HCT116 (cell line): ENCODE data around the gene FTCD. TPM values are rescaled to one million over a fixed set of nuclear protein-coding genes. Genes with fewer than 3 reads are reported as not detected.

Source experiments
- ATAC-seq: fragments of 200-7000 bp; cut with Tn5 transposase; 2 replicates; pipeline ENCODE4 v1.9.1; 2020; ENCODE audit warnings: mild to moderate bottlenecking, moderate library complexity
- BruUV-seq: library from RNA; stranded (reverse); fragments of 400-500 nt; replicated peaks from 2 replicates; lab custom pipeline; 2021; lab: Mats Ljungman, UMichigan
- CTCF ChIA-PET: fragments of 300-600 bp; sonication (Branson Sonifier 250); formaldehyde crosslinking; loops from one replicate; lab custom pipeline; 2021; ENCODE audit warnings: antibody characterized with exemption; lab: Charles Lee
- POLR2A ChIA-PET: fragments of 300-600, 350-600 bp; sonication (Branson Sonifier 250); formaldehyde crosslinking; loops from one replicate; lab custom pipeline; 2021; ENCODE audit warnings: antibody characterized with exemption; lab: Charles Lee
- RAD21 ChIA-PET, 2 experiments: fragments of 300-600 bp; sonication (Branson Sonifier 250); formaldehyde crosslinking; loops; one replicate each; lab custom pipeline; 2023; ENCODE audit warnings: low total read pairs in 2 of 2; ENCODE audit not compliant: uncharacterized antibody in 2 of 2, unreplicated experiment in 2 of 2, low non-redundant PET in 1 of 2; lab: Charles Lee
- DNase-seq: peaks from one replicate; pipeline ENCODE4 v3.0.0-alpha.2; 2010; ENCODE audit warnings: low read depth, low spot score
- H2AFZ ChIP-seq: fragments of 200-600 bp; shearing (Covaris generic), sonication (generic); 2 replicates; pipeline ENCODE4 v1.6.1; 2017; ENCODE audit warnings: low read depth, mixed run types, mixed read lengths, antibody characterized with exemption, low read length; ENCODE audit not compliant: poor library complexity, severe bottlenecking
- H3K27ac ChIP-seq: 2 replicates; pipeline ENCODE4 v1.5.1; 2012; ENCODE audit warnings: low read depth, low read length
- H3K27me3 ChIP-seq: fragments of 200-600 bp; sonication (generic); 2 replicates; pipeline ENCODE4 v1.6.1; 2016; ENCODE audit warnings: mixed run types, low read length, mixed read lengths; ENCODE audit not compliant: insufficient read depth
- H3K36me3 ChIP-seq, 2 experiments: fragments of 200-500 bp in 1 of 2; fragments of 200-600 bp in 1 of 2; sonication (Bioruptor generic) in 1 of 2; sonication (generic) in 1 of 2; 2 replicates each; pipeline versions ENCODE4 v1.5.1 to v1.6.1; 2014 to 2016; ENCODE audit warnings: low read length in 2 of 2, inconsistent platforms in 1 of 2, mixed read lengths in 1 of 2, mixed run types in 1 of 2; ENCODE audit not compliant: insufficient read depth in 2 of 2, control insufficient read depth in 1 of 2
- H3K4me1 ChIP-seq, 2 experiments: fragments of 200-600 bp in 1 of 2; sonication (generic) in 1 of 2; 2 replicates each; pipeline versions ENCODE4 v1.5.1 to v1.6.1; 2012 to 2017; ENCODE audit warnings: low read length in 2 of 2, inconsistent platforms in 1 of 2, mild to moderate bottlenecking in 1 of 2, mixed read lengths in 1 of 2, mixed run types in 1 of 2, moderate library complexity in 1 of 2; ENCODE audit not compliant: insufficient read depth in 2 of 2, control insufficient read depth in 1 of 2
- H3K4me2 ChIP-seq: fragments of 200-600 bp; sonication (generic); 2 replicates; pipeline ENCODE4 v1.6.1; 2017; ENCODE audit warnings: mixed run types, low read length, mixed read lengths
- H3K4me3 ChIP-seq, 2 experiments: fragments of 200-600 bp in 1 of 2; sonication (generic) in 1 of 2; replicated peaks in 1 of 2; 2 replicates each; pipeline ENCODE4 v1.5.1; 2011 to 2016; ENCODE audit warnings: low read length in 2 of 2, control low read depth in 1 of 2, low read depth in 1 of 2, mild to moderate bottlenecking in 1 of 2, mixed read lengths in 1 of 2, mixed run types in 1 of 2
- H3K79me2 ChIP-seq: fragments of 200-600 bp; sonication (generic); 2 replicates; pipeline ENCODE4 v1.6.1; 2017; ENCODE audit warnings: mild to moderate bottlenecking, mixed run types, low read length, moderate library complexity, mixed read lengths; ENCODE audit not compliant: insufficient read depth
- H3K9ac ChIP-seq: fragments of 200-600 bp; sonication (generic); 2 replicates; pipeline ENCODE4 v1.6.1; 2016; ENCODE audit warnings: low read length, mixed read lengths
- H3K9me2 ChIP-seq: fragments of 200-600 bp; sonication (generic), shearing (Covaris generic); 2 replicates; pipeline ENCODE4 v1.6.1; 2017; ENCODE audit warnings: mixed run types, mild to moderate bottlenecking, moderate library complexity; ENCODE audit not compliant: insufficient read depth
- H3K9me3 ChIP-seq, 2 experiments: fragments of 200-500 bp in 1 of 2; fragments of 200-600 bp in 1 of 2; sonication (Bioruptor generic) in 1 of 2; sonication (generic) in 1 of 2; 2 replicates each; pipeline ENCODE4 v1.6.1; 2014 to 2017; ENCODE audit warnings: low read length in 2 of 2, mixed read lengths in 2 of 2, inconsistent platforms in 1 of 2, low read depth in 1 of 2, mild to moderate bottlenecking in 1 of 2, mixed run types in 1 of 2, moderate library complexity in 1 of 2; ENCODE audit not compliant: control insufficient read depth in 1 of 2, insufficient read depth in 1 of 2
- H4K20me1 ChIP-seq: fragments of 200-600 bp; sonication (generic), shearing (Covaris generic); 2 replicates; pipeline ENCODE4 v1.6.1; 2017; ENCODE audit warnings: mixed run types, mild to moderate bottlenecking, moderate library complexity; ENCODE audit not compliant: insufficient read depth
- CBX3 ChIP-seq: IDR thresholded peaks from 2 replicates; pipeline ENCODE4 v1.6.1; 2012; ENCODE audit warnings: low read depth
- EGR1 ChIP-seq: IDR thresholded peaks from 2 replicates; pipeline ENCODE4 v1.6.1; 2012; ENCODE audit warnings: low read depth
- EZH2 ChIP-seq: fragments of 200-600 bp; sonication (generic); IDR thresholded peaks from 2 replicates; pipeline ENCODE4 v1.6.1; 2017; ENCODE audit warnings: antibody characterized with exemption, mixed run types
- MAX ChIP-seq: IDR thresholded peaks from 2 replicates; pipeline ENCODE4 v1.6.1; 2012
- POLR2A ChIP-seq: IDR thresholded peaks from 2 replicates; pipeline ENCODE4 v1.7.0; 2011; ENCODE audit warnings: borderline replicate concordance; ENCODE audit not compliant: insufficient read depth, insufficient read length; ENCODE audit errors: extremely low read depth
- REST ChIP-seq: IDR thresholded peaks from 2 replicates; pipeline ENCODE4 v1.6.1; 2012; ENCODE audit warnings: low read depth
- SP1 ChIP-seq: IDR thresholded peaks from 2 replicates; pipeline ENCODE4 v1.6.1; 2012; ENCODE audit warnings: low read depth
- SRF ChIP-seq: IDR thresholded peaks from 2 replicates; pipeline ENCODE4 v1.6.1; 2012; ENCODE audit warnings: low read depth
- TCF7L2 ChIP-seq: IDR thresholded peaks from 2 replicates; pipeline ENCODE4 v1.7.0; 2011; ENCODE audit warnings: borderline replicate concordance, inconsistent platforms; ENCODE audit not compliant: insufficient read depth, insufficient read length; ENCODE audit errors: extremely low read depth
- ZBTB33 ChIP-seq: IDR thresholded peaks from 2 replicates; pipeline ENCODE4 v1.6.1; 2011; ENCODE audit warnings: mild to moderate bottlenecking, low read length, moderate library complexity; ENCODE audit not compliant: insufficient replicate concordance; ENCODE audit errors: extremely low read depth
- ZNF274 ChIP-seq: fragments of 200-500 bp; sonication (Bioruptor generic); IDR thresholded peaks from 2 replicates; pipeline ENCODE4 v1.6.1; 2014; ENCODE audit warnings: mild to moderate bottlenecking, low read depth, low read length, inconsistent platforms
- intact Hi-C: fragments of 100-400 bp; cut with micrococcal nuclease; formaldehyde crosslinking; loops from 2 replicates; pipeline ENCODE4 v1.10.0; 2022
- total RNA-seq: library from RNA; stranded (reverse); gene quantifications from one replicate; pipeline ENCODE4 v1.2.1, GENCODE V29; 2021; ENCODE audit not compliant: unreplicated experiment

Gene FTCD
- total RNA-seq, 1 experiment from 2014 or later = 2.5 TPM

- intact Hi-C loops = no loop called here
- no peaks in the 10 kb centered on the region for H3K4me1 ChIP-seq
- ATAC-seq = no peak
- RAD21 ChIA-PET = no interaction called here
- H3K79me2 ChIP-seq = no peaks in the 10 kb centered on the region
- no peak overlapping the region for H3K27ac ChIP-seq
- TF ChIP-seq ZNF274 (no peak), CBX3 (no peak), TCF7L2 (no peak), POLR2A (no peak), ZBTB33 (no peak), SP1 (no peak), MAX (no peak), EGR1 (no peak), EZH2 (no peak), SRF (no peak), REST (no peak)
- no peak overlapping the region for H3K4me2 ChIP-seq
- CTCF ChIA-PET = no interaction called here
- no peak overlapping the region for H3K4me3 ChIP-seq
- no TSS peak for BruUV-seq
- no peaks in the 10 kb centered on the region for H3K27me3 ChIP-seq
- no peaks in the 10 kb centered on the region for H3K9me3 ChIP-seq
- no peaks in the 10 kb centered on the region for H3K9me2 ChIP-seq
- DNase-seq = no peak
- H3K9ac ChIP-seq = no peak overlapping the region
- POLR2A ChIA-PET = no interaction called here
- no peaks in the 10 kb centered on the region for H4K20me1 ChIP-seq
- H2AFZ ChIP-seq = no peak overlapping the region
- H3K36me3 ChIP-seq = no peaks in the 10 kb centered on the region
Measured at GRCh38 chr21:46135782-46136395, 19.5 kb downstream of the FTCD start.
